T-helper 2 cell treated with Interferon-gamma antibody and Interleukin-4, amounts not matched to agents 5 μg/mL and 100 μg/mL, for 36 hours (primary cell): ENCODE data around the gene HOXD8.

Experiments
- DNase-seq: peaks from one replicate; pipeline ENCODE4 v3.0.0; 2021; ENCODE audit warnings: low spot score
- H3K27ac Mint-ChIP-seq: one replicate; pipeline ENCODE4 v1.8.0; 2021; ENCODE audit warnings: mild to moderate bottlenecking, mixed read lengths
- H3K27me3 Mint-ChIP-seq: one replicate; pipeline ENCODE4 v1.8.0; 2021; ENCODE audit warnings: low read depth, mixed read lengths
- H3K36me3 Mint-ChIP-seq: one replicate; pipeline ENCODE4 v1.8.0; 2021; ENCODE audit warnings: low read depth, mixed read lengths
- H3K4me1 Mint-ChIP-seq: one replicate; pipeline ENCODE4 v1.8.0; 2021; ENCODE audit warnings: low read depth, mixed read lengths
- H3K4me3 Mint-ChIP-seq: one replicate; pipeline ENCODE4 v1.8.0; 2022; ENCODE audit warnings: mild to moderate bottlenecking, moderate library complexity, mixed read lengths
- H3K9me3 Mint-ChIP-seq: one replicate; pipeline ENCODE4 v1.8.0; 2021; ENCODE audit warnings: mixed read lengths

HOXD8 gene

DNA sequence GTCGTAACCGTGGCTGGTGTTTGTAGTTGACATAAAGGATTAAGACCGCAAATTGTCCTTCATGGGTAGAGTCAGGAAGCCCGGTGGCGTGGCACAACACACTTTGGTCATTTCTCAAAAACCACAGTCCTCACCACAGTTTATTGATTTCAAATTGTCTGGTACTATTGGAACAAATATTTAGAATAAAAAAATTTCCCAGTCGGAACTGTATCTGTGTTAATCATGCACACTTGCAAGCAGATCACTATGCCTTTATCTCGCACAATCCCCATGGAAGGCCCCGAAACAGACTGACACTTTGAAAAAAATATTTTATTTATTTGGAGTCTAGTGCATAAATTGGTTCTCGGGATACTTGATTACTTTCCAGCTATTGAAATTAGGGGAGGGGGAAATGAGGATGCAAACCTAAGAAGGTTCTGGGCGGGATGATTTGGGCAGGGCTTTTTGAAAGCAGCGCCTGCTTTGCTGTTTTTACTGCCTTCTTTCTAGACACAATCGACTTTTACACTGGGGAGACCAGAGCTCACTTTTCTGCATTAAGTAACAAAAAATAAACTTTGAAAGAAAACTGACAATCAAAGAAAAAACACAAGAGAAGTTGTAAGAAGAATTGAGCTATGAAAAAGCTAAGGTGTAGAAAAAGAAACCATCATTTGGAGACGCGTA, 43.5 kb downstream of the HOXD8 start:
- Mint-ChIP-seq H3K9me3 (no peaks in the 10 kb centered on the region), H3K27me3 (peaks cover 79% of the 10 kb centered on the region), H3K36me3 (peaks cover 4% of the 10 kb centered on the region), H3K4me3 (no peak overlapping the region), H3K27ac (no peak overlapping the region), H3K4me1 (peaks cover 5% of the 10 kb centered on the region)
- DNase-seq = no peak

- peaks cover 4% of the 10 kb centered on the region for H3K36me3 Mint-ChIP-seq
- H3K27ac Mint-ChIP-seq = no peak overlapping the region
- H3K27me3 Mint-ChIP-seq = peaks cover 86% of the 10 kb centered on the region
- peaks cover 8% of the 10 kb centered on the region for H3K4me1 Mint-ChIP-seq
- DNase-seq = no peak
- H3K4me3 Mint-ChIP-seq = no peak overlapping the region
- H3K9me3 Mint-ChIP-seq = no peaks in the 10 kb centered on the region
These were observed 44.3 kb downstream of the HOXD8 start for GRCh38 chr2:176173567-176174381.

- DNase-seq = no peak
- no peak overlapping the region for H3K4me3 Mint-ChIP-seq
- no peaks in the 10 kb centered on the region for H3K9me3 Mint-ChIP-seq
- no peak overlapping the region for H3K27ac Mint-ChIP-seq
- H3K4me1 Mint-ChIP-seq = peaks cover 8% of the 10 kb centered on the region
- H3K36me3 Mint-ChIP-seq = peaks cover 4% of the 10 kb centered on the region
- peaks cover 89% of the 10 kb centered on the region for H3K27me3 Mint-ChIP-seq
These were observed 44.9 kb downstream of the HOXD8 start for GRCh38 chr2:176174382-176174823.

- Mint-ChIP-seq H3K27me3 (peaks cover 89% of the 10 kb centered on the region), H3K9me3 (no peaks in the 10 kb centered on the region), H3K4me3 (no peak overlapping the region), H3K27ac (no peak overlapping the region), H3K36me3 (peaks cover 4% of the 10 kb centered on the region), H3K4me1 (peaks cover 8% of the 10 kb centered on the region)
- no peak for DNase-seq
These were observed 45.6 kb downstream of the HOXD8 start for GRCh38 chr2:176174824-176175708.

GRCh38 chr2:176175709-176176607, 46.5 kb downstream of the HOXD8 start:
- H3K36me3 Mint-ChIP-seq = peaks cover 4% of the 10 kb centered on the region
- no peaks in the 10 kb centered on the region for H3K9me3 Mint-ChIP-seq
- H3K4me1 Mint-ChIP-seq = peaks cover 8% of the 10 kb centered on the region
- H3K4me3 Mint-ChIP-seq = no peak overlapping the region
- no peak overlapping the region for H3K27ac Mint-ChIP-seq
- H3K27me3 Mint-ChIP-seq = peaks cover 90% of the 10 kb centered on the region
- no peak for DNase-seq

- Mint-ChIP-seq H3K27ac (no peak overlapping the region), H3K36me3 (peaks cover 2% of the 10 kb centered on the region), H3K4me1 (peaks cover 8% of the 10 kb centered on the region), H3K27me3 (peaks cover 87% of the 10 kb centered on the region), H3K9me3 (no peaks in the 10 kb centered on the region), H3K4me3 (no peak overlapping the region)
- DNase-seq = no peak
These were observed 48.1 kb downstream of the HOXD8 start for GRCh38 chr2:176177580-176178037.

DNA sequence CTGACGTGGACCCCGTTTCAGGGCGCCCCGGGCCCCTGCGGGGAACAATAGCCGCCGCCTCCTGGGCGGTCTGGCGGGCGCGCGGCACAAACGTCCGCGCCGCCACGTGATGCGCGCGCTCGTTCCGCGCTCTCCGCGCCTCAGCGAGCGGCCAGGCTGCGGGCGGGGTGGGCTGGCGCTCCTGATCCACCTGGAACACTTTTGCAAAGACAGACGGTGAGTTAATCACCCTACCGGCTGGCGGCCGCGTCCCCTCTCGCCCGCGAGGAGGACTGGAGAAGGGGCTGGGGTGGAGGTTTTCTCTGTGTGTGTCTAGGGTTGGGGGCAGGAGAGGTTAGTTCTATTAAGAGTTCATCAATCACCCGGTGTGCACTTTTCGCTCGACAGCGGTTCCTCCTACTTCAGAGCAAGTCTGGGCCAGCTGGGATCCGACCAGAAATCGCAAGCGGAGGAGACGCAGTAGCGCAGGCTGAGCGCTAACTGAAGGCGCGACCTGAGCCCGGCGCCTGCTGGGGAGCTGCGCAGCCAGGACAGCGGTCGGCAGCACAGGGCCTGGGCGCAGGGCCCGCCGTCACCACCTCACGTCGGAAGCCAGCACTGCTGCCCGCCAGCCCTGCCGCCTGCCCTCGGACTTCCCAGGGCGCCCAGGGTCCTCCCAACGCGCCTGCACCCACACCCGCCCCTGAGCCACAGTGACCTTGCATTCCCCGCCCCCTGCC, 48.7 kb downstream of the HOXD8 start:
- Mint-ChIP-seq H3K27ac (no peak overlapping the region), H3K27me3 (peaks cover 87% of the 10 kb centered on the region), H3K4me1 (peaks cover 8% of the 10 kb centered on the region), H3K36me3 (no peaks in the 10 kb centered on the region), H3K4me3 (peak overlapping the region; percentile 50), H3K9me3 (no peaks in the 10 kb centered on the region)
- no peak for DNase-seq

- DNase-seq = no peak
- H3K4me3 Mint-ChIP-seq = peak overlapping the region; percentile 50
- H3K9me3 Mint-ChIP-seq = no peaks in the 10 kb centered on the region
- peaks cover 84% of the 10 kb centered on the region for H3K27me3 Mint-ChIP-seq
- no peaks in the 10 kb centered on the region for H3K36me3 Mint-ChIP-seq
- no peak overlapping the region for H3K27ac Mint-ChIP-seq
- H3K4me1 Mint-ChIP-seq = peaks cover 8% of the 10 kb centered on the region
These were observed 49.3 kb downstream of the HOXD8 start for GRCh38 chr2:176178757-176179295.

GRCh38 chr2:176181551-176181950, 52.0 kb downstream of the HOXD8 start:
- Mint-ChIP-seq H3K4me1 (peaks cover 5% of the 10 kb centered on the region), H3K27ac (no peak overlapping the region), H3K9me3 (no peaks in the 10 kb centered on the region), H3K27me3 (peaks cover 79% of the 10 kb centered on the region), H3K36me3 (no peaks in the 10 kb centered on the region), H3K4me3 (no peak overlapping the region)
- DNase-seq = no peak
